ENCODE results near the gene MOBP.
A peak's percentile ranks its signal among the peaks of the same experiment; 100 is the strongest.

The MOBP gene

DNA sequence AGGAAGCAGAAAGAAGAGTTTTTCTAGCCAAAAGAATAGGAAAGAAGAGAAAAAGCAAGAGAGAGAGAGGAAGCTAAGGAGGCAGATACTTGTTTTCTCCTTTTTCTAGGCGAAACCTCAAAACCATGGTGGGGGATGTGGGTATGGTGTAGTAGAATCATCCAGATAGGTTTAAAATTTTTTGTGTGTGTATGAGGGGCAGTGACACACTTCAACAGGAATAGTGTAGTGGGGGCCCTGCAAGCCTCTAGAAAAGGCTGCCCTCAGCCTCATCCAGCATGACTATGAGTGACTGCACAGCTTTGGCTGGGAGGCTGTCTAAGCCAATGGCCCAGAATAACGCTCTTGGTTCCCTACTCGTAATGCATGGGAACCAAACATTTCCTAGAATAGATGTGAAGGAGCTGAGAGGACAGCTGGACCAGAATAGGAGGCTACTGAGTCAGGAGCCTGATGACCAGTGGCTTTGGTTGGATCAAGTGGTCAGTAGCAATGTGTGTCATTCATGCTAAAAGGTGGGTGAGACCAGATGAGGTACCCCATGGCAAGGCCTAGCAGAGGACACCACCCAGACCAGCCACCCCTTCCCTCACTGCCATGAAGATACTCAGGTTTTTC lies 24.4 kb downstream of the MOBP start:
- TF ChIP-seq, protein P1, sequence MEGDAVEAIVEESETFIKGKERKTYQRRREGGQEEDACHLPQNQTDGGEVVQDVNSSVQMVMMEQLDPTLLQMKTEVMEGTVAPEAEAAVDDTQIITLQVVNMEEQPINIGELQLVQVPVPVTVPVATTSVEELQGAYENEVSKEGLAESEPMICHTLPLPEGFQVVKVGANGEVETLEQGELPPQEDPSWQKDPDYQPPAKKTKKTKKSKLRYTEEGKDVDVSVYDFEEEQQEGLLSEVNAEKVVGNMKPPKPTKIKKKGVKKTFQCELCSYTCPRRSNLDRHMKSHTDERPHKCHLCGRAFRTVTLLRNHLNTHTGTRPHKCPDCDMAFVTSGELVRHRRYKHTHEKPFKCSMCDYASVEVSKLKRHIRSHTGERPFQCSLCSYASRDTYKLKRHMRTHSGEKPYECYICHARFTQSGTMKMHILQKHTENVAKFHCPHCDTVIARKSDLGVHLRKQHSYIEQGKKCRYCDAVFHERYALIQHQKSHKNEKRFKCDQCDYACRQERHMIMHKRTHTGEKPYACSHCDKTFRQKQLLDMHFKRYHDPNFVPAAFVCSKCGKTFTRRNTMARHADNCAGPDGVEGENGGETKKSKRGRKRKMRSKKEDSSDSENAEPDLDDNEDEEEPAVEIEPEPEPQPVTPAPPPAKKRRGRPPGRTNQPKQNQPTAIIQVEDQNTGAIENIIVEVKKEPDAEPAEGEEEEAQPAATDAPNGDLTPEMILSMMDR (IDR thresholded peaks at IDR 0.05; ENCODE audit: low read depth, low read length): no peak
- no peak for DNase-seq (ENCODE audit: low read depth in 2 of 2)
- no peak overlapping the region for H3K4me3 ChIP-seq (replicated peaks in 1 of 2; ENCODE audit: low read depth in 2 of 2, low read length in 2 of 2)

DNA sequence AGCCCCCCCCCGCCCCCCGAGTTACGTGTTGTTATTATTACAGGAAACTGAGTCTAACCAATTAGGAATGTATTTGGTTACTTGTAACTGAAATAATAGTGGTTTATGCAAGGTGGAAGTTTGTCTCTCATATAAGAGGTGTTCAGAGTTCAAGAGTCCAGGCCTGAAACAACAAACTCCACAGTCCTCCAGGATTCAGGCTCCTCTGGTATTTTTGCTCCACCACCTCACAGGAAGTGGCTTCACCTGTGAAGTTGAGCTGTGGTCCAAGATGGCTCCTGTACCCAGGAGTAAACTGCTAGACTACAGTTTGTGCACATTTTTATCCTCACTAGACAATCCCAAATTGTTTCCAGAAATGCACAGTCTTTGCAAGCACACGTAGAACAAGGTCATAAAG lies 27.3 kb downstream of the MOBP start:
- no peak for DNase-seq (ENCODE audit: low read depth in 2 of 2)
- TF ChIP-seq, protein P1 (IDR thresholded peaks at IDR 0.05; ENCODE audit: low read depth, low read length): no peak
- no peak overlapping the region for H3K4me3 ChIP-seq (replicated peaks in 1 of 2; ENCODE audit: low read depth in 2 of 2, low read length in 2 of 2)

DNA sequence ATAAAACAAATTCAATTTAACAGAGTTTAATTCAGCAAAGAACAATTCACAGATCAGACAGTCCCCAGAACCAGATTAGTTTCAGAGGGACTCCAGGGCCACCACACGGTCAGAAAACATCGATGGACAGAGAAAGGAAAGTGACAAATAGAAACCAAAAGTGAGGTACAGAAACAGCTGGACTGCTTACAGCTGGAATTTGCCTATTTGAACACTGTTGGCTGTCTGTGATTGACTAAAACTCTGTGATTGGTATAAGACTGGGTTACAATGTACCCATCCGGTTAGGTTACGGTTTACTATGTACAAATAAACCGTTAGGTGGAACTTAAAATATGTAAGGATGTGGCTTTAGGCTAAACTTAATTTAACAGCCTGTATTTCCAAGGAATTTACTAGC lies 30.3 kb downstream of the MOBP start:
- no peak overlapping the region for H3K4me3 ChIP-seq (replicated peaks in 1 of 2; ENCODE audit: low read depth in 2 of 2, low read length in 2 of 2)
- no peak for DNase-seq (ENCODE audit: low read depth in 2 of 2)
- TF ChIP-seq, protein P1 (IDR thresholded peaks at IDR 0.05; ENCODE audit: low read depth, low read length): no peak

DNA sequence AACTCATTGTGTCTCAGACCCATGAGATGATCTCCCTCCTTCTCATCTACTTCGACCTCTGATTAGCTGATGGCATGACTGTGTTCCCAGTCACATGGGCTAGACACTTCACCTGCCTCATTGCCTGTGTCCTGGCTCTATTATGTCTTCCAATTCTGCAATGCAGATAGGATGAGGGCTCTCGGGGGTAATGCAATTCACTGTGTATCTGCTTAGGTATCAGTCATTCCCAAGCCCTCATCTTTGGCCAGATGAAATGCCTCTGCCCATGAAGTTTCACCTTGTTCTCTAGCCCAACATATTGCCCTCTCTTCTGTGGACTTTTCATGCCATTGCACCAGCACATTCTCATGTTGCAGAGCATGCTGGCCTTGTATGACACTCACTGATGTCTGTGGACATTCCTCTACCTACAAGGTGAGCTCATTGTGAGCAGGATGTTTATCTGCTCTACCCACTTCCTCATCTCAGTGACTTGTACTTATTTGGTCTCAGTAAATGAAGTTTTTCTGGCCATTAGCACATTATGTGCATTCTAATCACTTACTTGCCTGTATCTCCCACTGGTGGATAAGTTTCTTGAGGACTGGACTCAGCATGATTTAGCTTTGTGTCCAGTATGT lies 32.3 kb downstream of the MOBP start:
- TF ChIP-seq, protein P1 (IDR thresholded peaks at IDR 0.05; ENCODE audit: low read depth, low read length): no peak
- DNase-seq (ENCODE audit: low read depth in 2 of 2): no peak
- H3K4me3 ChIP-seq (replicated peaks in 1 of 2; ENCODE audit: low read depth in 2 of 2, low read length in 2 of 2): no peak overlapping the region

DNA sequence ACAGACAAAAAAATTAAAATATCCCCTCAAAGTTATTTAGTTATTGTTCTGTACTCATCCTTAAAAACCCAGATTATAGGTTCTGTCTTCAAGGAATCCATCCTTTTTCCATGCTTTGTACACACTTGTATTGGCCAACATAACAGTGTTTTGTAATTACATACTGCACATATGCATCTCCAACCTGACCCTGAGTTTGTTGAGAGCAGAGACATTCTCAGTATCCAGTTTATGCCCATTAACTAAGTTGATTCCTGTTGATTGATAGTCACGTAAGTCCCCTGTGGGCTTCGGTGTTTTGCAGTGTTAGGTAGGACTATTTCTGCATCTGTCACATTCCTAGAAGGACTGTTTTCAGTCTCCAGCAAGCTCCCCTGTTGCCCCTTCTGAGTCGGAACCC lies 33.6 kb downstream of the MOBP start:
- no peak for DNase-seq (ENCODE audit: low read depth in 2 of 2)
- no peak overlapping the region for H3K4me3 ChIP-seq (replicated peaks in 1 of 2; ENCODE audit: low read depth in 2 of 2, low read length in 2 of 2)
- TF ChIP-seq, protein P1 (IDR thresholded peaks at IDR 0.05; ENCODE audit: low read depth, low read length): no peak

DNA sequence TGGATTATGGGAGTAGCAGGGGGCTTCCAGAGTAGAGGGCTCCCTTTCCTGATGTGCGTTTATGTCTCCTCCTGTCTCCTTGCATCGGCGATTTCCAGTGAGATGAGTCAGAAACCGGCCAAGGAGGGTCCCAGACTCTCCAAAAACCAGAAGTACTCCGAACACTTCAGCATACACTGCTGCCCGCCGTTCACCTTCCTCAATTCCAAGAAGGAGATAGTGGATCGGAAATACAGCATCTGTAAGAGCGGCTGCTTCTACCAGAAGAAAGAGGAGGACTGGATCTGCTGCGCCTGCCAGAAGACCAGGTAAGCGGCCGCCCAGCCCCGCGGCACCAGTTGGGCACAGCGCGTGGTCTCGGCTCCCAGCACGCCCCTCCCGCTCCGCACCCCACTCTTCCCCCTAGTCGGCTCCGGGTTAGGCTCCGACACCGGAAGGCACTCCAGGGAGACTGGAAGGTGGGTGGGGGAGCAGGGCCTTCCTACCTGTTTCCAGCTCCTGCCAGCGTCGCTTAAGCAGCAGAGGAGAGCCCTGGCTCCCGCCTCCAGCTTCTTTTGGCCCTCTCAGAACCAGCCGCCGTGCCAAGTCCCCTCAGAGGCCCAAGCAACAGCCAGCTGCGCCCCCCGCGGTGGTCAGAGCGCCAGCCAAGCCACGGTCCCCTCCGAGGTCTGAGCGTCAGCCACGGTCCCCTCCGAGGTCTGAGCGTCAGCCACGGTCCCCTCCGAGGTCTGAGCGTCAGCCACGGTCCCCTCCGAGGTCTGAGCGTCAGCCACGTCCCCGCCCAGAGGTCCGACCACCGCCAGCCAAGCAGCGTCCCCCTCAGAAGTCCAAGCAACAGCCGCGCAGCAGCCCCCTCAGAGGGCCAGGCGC lies 34.7 kb downstream of the MOBP start:
- no peak for DNase-seq (ENCODE audit: low read depth in 2 of 2)
- H3K4me3 ChIP-seq (replicated peaks in 1 of 2; ENCODE audit: low read depth in 2 of 2, low read length in 2 of 2): peak overlapping the region in 1 of 2 donors; percentile 5
- TF ChIP-seq, protein P1 (IDR thresholded peaks at IDR 0.05; ENCODE audit: low read depth, low read length): no peak
